ENCODE results near the gene CEP97.
A peak's percentile ranks its signal among the peaks of the same experiment; 100 is the strongest.
"Not testable (repeated sequence)": the region's sequence is repeated elsewhere in the genome, so short reads cannot be mapped to it uniquely, and the experiment has no call there.

CEP97 gene

GRCh38 chr3:101724329-101725193 is at the start of gene CEP97:
Gene CEP97, plus strand, starts transcription at chr3:101724614. Its CDS starts 63 bp downstream, at chr3:101724677.
- DNase-seq, result no peak

GRCh38 chr3:101675709-101676215 is 48.7 kb upstream of the CEP97 start:
- DNase-seq, result no peak

DNA sequence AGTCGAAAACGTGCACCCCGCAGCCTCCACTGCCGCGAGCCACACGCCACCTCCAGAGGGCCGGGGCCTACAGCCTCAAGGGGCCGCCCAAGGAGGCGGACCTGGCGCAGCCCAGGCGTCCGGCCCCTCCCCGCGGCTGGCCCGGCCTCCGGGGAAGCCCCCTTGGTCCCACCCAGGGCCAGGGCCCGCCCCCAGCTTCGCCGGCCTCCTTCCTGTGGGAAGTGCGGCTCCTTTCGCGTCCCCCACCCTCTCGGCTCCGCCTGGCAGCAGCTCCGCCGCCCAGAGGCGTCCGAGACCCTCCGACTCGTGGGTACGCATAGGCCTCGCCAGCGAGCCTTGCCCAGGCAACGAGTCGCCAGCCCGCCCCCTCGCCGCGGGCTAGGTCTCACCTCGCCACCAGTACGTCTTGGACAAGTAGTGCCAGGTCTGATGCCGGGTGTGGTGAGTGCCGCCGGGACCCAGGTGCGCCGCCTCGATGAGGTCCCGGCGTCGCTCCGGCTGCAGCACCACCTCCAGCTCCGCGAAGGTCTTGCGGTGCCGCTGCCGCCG is 48.1 kb upstream of the CEP97 start:
- peak; percentile 61 for DNase-seq

DNA sequence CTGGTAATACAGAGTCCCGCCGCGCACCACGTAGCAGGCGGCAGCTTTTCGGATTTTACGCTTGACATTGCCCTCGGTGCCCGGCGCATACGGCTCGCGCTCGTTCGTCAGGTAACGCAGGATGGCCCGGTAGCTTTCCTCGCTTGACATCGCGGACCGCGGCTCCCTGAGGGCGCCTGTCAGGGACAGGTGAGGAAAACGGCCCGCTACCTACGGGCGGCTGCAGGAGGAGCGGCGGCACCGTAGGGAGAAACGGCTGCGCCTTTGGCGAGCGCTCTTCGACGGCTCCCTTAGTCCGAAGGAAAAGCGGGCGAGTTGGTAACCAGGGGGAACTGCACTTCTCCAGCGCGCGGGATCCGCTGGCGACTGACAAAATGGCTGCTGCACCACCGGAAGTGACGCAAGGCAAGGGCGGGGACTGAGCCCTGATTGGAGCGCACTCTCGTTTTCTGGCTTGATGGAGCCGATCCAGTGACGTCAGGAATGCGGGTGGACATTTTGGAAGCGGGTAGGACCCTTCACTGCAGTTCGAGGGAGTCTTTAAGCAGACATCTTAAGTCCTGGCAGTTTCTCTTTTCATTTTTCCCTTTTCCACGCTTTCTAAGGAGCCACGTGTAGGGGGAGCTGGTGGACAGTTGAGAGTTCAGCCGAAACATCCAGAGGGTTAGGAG is 47.5 kb upstream of the CEP97 start, which contains the start of gene ZBTB11:
Gene ZBTB11, minus strand, starts transcription at position 368 of the 671 bp plus-strand sequence. Its CDS starts 218 bp downstream, at position 150.
- DNase-seq, result peak; percentile 68

DNA sequence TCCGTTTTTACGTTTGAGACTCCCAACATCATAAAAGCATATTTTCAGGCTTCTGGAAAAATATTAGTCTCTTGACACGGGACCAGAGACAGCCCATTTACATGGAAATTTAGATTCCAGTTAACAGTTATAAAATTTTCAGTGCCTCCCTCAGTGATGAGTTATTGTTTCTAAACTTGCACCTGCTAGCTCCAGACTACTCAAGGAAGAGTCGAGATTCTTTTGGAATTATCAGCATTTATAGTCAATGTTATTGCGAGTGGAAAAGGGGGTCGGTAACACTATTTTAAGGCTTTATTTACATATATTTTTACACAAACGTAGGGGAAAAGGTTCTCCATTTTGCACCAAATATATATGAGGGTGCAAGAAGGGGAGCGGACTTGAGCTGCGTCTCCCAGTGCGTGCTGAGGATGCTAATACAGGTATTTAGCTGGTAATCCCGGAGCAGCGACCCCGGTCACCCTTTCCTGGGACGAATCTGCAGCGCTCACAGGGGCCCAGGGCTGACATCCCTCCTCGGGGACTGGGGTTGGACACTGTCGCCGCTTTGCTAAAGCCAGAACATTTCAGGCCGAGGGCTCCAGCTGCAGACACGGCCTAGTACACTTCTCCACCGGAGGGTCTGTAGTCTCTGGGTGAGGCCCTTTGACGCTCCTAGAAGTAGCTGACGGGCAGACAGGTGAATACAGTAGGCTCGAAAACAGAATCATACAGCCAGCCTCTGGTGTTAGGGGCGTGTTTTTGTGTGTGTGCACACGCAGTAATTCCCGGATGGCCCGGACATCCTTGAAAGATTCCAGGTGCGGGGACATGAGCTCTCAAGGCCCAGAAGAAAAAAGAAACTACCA is 46.8 kb upstream of the CEP97 start:
- no peak for DNase-seq

GRCh38 chr3:101678837-101679236 is 45.6 kb upstream of the CEP97 start:
- not testable (repeated sequence) for DNase-seq

GRCh38 chr3:101680466-101680865 is 43.9 kb upstream of the CEP97 start:
- DNase-seq, result no peak

DNA sequence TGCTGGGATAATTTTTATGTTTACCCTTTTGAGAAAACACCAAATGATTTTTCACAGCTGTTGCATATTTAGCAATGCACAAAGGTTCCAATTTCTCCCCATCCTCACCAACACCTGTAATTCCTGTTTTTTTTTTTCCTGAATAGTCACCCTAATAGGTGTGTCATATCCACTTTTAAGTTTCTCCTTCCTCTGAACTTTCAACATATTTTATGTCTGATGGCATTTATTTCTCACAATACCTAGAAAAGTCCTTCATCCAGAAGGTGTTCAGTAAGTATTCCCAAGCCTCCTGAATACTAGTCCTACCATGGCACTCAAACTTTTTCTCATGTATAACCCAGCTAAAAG is 39.4 kb upstream of the CEP97 start:
- DNase-seq, result no peak

- DNase-seq, result no peak
Measured at GRCh38 chr3:101685870-101686307, 38.5 kb upstream of the CEP97 start.

GRCh38 chr3:101687142-101687931 is 37.1 kb upstream of the CEP97 start:
- no peak for DNase-seq

GRCh38 chr3:101689286-101689685 is 35.1 kb upstream of the CEP97 start:
- DNase-seq, result no peak

GRCh38 chr3:101690972-101691371 is 33.4 kb upstream of the CEP97 start:
- no peak for DNase-seq

DNA sequence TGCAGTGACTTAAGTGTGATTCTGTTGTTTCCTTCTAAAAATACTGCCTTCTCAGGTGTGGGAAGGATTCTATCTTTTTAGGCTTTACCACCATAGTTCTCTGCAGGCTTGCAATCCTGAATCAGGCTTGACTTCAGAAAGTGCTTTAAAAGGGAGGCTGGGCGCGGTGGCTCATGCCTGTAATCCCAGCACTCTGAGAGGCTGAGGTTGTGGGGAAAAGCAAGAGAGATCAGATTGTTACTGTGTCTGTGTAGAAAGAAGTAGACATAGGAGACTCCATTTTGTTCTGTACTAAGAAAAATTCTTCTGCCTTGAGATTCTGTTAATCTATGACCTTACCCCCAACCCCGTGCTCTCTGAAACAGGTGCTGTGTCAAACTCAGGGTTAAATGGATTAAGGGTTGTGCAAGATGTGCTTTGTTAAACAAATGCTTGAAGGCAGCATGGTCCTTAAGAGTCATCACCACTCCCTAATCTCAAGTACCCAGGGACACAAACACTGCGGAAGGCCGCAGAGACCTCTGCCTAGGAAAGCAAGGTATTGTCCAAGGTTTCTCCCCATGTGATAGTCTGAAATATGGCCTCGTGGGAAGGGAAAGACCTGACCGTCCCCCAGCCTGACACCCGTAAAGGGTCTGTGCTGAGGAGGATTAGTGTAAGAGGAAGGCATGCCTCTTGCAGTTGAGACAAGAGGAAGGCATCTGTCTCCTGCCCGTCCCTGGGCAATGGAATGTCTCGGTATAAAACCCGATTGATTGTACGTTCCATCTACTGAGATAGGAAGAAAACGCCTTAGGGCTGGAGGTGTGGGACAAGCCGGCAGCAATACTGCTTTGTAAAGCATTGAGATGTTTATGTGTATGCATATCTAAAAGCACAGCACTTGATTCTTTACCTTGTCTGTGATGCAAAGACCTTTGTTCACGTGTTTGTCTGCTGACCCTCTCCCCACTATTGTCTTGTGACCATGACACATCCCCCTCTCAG is 32.4 kb upstream of the CEP97 start:
- not testable (repeated sequence) for DNase-seq

- DNase-seq, result not testable (repeated sequence)
Measured at GRCh38 chr3:101693540-101693939, 30.9 kb upstream of the CEP97 start.

DNA sequence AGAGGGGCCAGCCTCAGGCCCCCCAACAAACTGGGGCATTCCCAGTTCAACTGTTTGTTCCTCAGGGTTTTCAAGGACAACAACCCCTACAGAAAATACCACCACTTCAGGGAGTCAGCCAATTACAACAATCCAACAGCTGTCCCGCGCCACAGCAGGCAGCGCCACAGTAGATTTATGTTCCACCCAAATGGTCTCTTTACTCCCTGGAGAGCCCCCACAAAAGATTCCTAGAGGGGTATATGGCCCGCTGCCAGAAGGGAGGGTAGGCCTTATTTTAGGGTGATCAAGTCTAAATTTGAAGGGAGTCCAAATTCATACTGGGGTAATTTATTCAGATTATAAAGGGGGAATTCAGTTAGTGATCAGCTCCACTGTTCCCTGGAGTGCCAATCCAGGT is 29.6 kb upstream of the CEP97 start:
- not testable (repeated sequence) for DNase-seq

DNA sequence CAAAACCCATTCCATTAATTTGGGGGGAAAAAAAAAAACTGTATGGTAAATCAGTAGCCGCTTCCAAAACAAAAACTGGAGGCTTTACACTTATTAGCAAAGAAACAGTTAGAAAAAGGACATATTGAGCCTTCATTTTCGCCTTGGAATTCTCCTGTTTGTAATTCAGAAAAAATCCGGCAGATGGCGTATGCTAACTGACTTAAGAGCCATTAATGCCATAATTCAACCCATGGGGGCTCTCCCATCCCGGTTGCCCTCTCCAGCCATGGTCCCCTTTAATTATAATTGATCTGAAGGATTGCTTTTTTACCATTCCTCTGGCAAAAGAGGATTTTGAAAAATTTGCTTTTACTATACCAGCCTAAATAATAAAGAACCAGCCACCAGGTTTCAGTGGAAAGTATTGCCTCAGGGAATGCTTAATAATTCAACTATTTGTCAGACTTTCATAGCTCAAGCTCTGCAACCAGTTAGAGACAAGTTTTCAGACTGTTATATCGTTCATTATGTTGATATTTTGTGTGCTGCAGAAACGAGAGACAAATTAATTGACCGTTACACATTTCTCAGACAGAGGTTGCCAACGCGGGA is 28.5 kb upstream of the CEP97 start:
- DNase-seq, result no peak

GRCh38 chr3:101701696-101702634 is 22.4 kb upstream of the CEP97 start:
- no peak for DNase-seq

- no peak for DNase-seq
Measured at GRCh38 chr3:101702726-101703125, 21.7 kb upstream of the CEP97 start.

- DNase-seq, result no peak
Measured at GRCh38 chr3:101703169-101703568, 21.2 kb upstream of the CEP97 start.

All from 8988T (cell line).